ENCODE measurements around the gene FLT3.

DNA sequence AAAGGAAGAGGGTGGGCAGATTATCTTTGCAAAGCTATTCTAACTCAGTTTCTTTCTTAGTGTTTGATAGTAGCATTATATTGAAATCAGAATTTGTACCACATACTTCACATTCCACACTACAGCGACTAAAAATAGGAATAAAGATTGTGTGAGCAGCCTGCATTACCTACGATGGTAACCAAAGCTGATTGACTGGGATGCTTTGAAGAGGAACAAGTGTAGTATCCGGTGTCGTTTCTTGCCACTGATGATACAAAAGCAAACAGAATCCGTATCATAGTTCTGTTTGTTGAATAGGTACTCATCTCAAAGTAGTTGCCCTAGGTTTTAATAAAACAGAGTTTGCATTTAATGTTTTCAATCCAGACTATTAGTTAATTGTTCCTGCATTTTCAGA lies 51.2 kb downstream of the FLT3 start:
- TF ChIP-seq, protein P1, sequence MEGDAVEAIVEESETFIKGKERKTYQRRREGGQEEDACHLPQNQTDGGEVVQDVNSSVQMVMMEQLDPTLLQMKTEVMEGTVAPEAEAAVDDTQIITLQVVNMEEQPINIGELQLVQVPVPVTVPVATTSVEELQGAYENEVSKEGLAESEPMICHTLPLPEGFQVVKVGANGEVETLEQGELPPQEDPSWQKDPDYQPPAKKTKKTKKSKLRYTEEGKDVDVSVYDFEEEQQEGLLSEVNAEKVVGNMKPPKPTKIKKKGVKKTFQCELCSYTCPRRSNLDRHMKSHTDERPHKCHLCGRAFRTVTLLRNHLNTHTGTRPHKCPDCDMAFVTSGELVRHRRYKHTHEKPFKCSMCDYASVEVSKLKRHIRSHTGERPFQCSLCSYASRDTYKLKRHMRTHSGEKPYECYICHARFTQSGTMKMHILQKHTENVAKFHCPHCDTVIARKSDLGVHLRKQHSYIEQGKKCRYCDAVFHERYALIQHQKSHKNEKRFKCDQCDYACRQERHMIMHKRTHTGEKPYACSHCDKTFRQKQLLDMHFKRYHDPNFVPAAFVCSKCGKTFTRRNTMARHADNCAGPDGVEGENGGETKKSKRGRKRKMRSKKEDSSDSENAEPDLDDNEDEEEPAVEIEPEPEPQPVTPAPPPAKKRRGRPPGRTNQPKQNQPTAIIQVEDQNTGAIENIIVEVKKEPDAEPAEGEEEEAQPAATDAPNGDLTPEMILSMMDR (IDR thresholded peaks at IDR 0.05), result no peak
- no peak for TF ChIP-seq POLR2A (IDR thresholded peaks at IDR 0.05)

All from adrenal gland (tissue), 5 donors.